Stimulated activated CD4-positive, alpha-beta T cell treated with anti-CD3 and anti-CD28 coated beads, Interleukin-12 subunit alpha, Interleukin-12 subunit beta, amount 100 ng/mL, for 4 hours (primary cell): ENCODE results near the gene FAM228B.
"Not testable (repeated sequence)": the region's sequence is repeated elsewhere in the genome, so short reads cannot be mapped to it uniquely, and the experiment has no call there.

Source experiments
- DNase-seq: peaks from one replicate; pipeline ENCODE4 v3.0.0-alpha.2; 2020

Gene FAM228B

DNA sequence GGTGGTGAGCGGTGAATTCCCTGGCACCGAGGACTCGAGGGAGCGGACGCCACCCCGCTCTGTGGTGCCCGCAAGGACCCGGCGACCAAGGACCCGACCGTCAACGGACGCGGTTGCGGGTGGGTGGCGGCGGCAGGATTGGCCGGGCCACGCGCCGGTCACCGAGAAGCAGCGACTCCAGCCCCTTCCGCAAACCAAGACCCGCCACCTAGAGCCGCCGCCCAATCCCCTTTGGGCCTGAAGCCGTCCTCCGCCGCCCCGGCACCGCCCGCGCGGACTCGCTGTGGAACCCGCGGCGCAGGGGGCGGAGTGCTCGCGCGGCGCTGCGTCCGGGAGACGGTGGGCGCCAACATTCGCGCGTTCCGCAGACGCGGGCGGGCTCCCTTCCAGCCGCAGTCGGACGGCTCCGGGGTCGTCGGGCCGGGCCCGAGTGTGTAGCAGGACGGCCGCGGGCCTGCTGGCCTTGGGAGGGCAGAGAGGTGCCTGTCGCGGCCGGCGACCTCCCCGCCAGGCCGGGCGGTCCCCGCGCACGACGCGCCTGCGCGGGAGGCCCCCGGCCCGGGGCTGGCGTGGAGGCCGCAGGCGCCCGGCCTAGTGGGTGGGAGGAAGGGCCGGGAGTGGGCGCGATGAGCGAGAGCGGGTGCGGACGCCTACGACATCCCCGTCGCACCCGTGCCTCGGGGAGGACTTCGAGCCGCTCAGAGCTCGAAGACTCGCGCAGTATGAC lies at the start of gene FAM228B, which contains the start of gene PFN4:
Gene FAM228B (plus strand): TSS at position 275 of the 727 bp plus-strand sequence. CDS start 893 bp downstream, outside the sequence.
Gene PFN4 (minus strand): TSS at position 140 of the 727 bp plus-strand sequence. CDS start 799 bp downstream, outside the sequence.
- peak; percentile 61 for DNase-seq

DNA sequence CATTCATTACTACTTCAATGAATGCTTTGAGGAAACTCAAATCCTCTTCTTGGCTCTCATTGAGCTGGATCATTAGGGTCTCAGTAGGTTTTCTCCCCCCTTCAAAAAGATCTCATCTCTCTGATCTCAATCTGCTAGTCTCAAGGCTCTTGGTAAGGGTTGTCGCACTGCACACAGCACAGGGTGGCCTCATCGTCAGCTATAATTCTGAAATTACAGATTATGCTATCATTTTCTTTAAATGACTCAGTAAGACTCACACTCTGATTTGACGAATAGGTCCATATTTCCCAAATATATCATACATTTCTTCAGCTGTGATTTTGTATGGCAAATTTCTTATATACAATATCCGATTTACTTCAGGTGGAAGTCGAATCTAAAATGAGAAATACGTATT lies 49.5 kb upstream of the FAM228B start:
- DNase-seq, result no peak

DNA sequence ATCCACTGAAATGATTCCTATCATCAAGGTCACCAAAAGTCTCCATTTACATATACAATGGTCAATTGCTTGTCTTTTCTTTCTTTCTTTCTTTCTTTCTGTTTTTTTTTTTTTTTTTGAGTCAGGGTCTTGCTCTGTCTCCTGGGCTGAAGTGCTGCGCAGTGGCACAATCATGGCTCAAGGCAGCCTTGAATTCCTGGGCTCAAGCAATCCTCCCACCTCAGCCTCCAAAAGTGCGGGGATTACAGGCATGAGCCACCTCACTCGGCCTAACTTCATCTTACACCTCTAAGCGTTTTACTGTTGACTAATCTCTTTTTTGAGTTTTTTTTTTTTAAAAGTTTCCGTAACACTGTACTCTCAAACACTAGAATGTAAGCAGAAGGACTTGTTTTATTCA lies 48.0 kb upstream of the FAM228B start:
- no peak for DNase-seq

DNA sequence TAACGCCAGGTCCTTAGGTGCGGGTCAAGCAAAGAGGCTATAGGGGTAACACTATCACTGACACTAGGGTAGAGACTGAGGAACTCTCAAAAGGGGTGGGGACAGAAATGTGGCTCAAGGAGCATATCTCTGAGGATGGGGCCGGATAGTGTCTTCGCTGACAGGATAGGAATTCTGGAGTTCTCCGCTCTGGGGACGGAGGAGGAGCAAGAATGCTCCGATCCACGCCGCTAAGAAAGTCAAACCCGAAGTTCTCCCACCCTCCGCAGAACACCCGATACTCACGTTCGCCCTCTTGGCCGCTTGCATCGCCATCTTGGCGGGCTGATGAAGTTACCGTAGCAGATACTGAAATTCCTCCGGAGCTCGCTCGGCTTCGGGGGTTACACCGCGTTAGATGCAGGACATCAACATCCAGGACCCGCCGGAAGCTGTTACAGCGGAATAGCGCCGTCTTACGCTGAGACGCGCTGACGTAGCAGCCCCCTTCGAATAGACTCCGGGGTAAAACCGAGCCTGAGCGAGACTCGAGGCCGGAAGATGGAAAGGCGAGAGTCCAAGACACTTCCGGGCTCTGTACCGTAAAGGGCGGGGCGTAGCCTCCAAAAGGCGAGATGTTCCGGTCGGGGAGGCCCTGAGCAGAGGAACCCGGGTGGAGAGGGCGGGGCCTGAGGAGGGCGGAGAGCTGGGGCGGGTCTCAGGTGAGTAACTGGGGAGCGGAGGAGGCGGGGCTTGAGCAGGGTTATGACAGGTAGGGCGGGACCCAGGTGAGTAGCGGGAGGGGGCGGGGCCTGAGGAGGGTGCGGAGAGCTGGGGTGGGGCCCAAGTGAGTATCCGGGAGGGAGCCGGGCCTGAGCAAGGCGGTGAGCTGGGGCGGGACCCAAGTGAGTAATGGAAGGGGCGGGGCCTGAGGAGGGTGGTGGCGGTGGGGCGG lies 47.1 kb upstream of the FAM228B start, which contains the start of gene SF3B6:
Gene SF3B6 (minus strand): TSS at position 412 of the 934 bp plus-strand sequence. CDS start 97 bp downstream, at position 315.
- peak; percentile 99 for DNase-seq

DNA sequence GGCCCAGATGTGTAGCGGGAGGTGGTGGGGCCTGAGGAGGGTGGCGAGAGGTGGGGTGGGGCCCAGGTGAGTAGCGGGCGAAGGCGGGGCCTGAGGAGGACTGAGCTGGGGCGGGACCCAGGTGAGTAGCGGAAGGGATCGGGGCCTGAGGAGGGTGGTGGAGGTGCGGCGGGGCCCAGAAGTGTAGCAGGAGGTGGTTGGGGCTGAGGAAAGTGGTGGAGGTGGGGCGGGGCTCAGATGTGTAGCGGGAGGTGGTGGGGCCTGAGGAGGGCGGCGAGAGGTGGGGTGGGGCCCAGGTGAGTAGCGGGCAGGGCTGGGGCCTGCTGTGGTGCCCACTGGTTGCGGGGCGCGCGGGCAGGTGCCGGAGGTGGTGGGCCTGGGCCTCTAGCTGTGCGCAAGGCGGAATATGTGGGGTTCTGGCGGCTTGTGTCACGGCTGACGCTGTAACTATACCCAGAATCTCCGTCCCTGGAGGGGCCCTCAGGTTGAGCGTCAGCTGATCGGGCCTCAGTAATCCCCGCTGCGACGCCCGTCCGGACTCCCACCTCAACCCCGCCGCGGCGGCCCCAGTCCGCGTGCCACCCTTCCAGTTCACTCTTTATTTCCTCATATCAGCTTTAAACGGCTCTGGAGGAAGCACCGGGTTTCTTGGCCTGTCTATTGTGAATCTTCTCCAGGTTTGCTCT lies 46.3 kb upstream of the FAM228B start:
- peak; percentile 15 for DNase-seq

DNA sequence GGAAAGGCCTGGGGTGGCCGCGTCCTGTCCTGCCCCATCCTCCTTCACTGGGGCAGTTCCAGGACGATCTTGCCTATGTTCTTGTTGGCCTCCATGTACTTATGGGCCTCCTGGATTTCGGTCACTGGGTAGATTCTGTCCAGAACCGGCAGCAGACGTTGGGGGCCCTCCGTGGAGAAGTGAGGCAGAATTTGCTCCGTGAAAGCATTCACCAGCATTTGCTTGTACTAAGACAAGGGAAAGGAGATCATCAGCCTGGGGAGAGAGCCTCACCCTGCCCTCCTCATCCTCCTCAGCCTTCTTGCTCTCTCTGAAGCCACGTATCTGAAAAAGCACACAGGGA lies 45.8 kb upstream of the FAM228B start:
- DNase-seq, result no peak

DNA sequence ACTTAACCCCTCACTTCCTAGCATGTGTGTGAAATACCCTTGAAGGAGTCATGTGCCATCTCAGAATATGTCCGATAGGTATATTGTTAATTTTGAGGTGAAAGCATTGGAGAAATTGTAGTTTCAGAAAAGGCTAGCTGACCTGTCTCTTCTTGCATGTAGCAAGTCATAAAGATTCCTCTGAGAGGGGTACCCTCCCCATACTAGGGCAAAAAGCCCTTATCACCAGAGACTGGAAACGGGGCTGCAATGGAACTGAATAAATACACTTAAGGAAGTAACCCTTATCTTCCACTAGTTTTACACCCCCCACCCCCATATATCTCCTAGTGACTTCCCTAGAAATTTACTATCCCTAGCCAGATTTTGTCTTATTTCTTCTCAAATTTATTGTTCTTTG lies 45.4 kb upstream of the FAM228B start:
- no peak for DNase-seq

DNA sequence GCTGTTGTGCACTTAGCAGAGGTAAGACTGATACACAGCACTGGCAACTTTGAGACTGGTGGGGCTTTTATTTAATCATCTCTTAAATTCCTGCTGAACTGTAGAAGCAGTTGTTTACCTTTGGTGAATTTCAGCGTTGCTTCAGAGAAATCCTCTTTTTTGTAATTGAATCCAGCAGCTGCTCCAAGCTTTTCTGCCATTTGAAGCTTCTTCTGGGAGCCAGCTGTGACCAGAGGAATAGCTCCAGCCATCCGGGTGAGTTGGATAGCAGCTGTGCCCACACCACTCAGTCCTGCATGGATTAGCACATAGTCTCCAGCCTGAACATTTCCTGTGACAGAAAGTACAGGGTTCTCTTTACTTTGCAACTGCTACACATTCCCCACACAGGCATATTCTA lies 42.6 kb upstream of the FAM228B start:
- DNase-seq, result no peak

DNA sequence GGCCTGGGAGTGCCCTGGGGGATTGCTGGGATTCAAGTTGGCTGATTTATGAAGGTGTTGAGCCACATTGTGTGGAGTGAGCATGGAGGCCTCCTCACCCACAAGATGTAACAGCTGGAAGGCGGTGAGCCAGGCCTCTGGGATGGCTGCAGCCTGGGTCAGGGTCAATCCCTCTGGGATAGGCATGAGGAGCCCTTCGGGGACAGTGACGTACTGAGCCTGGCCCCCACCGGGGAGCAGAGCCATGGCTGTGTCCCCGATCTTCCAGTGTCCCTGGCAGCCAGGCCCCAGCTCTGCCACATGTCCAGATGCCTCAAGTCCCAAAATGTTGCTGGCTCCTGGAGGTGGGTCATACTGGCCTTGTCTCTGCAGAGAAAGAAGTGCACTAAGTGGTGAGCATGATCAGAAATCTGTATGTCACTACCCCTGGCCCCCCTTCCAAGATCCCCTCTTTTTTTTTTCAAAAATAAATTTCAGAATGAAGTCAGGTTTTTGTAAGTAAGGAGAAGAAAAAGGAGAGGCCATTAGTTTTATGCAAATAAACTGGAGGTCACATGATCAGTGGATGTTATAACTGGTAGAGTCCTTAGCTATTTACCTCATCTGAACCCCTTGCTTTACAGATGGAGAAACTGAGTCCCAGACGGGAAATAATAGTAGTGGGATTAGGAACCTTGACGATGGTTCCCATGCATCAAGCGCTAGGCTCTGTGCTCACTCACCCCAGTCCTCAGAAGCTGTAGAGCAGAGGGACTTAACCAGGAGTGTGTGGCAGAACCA lies 40.3 kb upstream of the FAM228B start:
- no peak for DNase-seq

DNA sequence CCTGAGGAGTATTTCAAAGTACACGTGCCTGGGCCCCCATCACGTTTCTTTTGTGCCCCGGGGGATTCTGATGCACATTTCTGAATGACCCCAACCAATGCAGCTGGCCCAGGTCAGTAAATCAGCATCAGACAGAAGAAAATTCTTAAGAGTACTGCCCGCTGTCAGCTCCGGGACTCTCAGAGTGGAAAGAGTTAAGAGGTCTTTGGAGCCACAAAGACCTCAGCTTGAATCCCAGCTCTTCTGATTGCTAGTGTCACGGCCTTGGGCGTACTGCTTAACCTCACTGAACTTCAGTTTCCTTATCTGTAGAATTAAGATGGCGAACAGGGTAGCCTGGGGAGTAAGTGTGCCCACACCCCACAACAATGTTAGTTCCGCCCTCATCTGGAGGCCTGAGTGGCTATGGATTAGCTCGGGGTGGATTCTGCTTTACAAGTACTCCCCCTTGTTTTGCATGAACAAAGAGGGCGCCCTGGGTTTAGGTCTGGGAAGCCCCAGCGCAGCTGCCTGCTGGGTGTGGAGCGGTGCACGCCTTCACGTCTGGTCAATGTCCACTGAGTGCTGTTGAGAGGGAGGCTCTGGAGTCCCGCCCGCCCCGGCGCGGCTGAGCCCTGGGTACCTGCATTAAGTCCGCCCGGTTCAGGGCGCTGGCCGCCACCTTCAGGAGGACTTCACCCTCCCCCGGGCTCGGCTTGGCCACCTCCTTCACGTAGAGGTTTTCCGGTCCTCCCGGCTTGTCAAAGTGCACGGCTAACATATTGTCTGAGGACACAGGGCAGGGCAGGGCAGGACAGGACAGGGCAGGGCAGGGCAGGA lies 39.5 kb upstream of the FAM228B start:
- DNase-seq, result no peak

DNA sequence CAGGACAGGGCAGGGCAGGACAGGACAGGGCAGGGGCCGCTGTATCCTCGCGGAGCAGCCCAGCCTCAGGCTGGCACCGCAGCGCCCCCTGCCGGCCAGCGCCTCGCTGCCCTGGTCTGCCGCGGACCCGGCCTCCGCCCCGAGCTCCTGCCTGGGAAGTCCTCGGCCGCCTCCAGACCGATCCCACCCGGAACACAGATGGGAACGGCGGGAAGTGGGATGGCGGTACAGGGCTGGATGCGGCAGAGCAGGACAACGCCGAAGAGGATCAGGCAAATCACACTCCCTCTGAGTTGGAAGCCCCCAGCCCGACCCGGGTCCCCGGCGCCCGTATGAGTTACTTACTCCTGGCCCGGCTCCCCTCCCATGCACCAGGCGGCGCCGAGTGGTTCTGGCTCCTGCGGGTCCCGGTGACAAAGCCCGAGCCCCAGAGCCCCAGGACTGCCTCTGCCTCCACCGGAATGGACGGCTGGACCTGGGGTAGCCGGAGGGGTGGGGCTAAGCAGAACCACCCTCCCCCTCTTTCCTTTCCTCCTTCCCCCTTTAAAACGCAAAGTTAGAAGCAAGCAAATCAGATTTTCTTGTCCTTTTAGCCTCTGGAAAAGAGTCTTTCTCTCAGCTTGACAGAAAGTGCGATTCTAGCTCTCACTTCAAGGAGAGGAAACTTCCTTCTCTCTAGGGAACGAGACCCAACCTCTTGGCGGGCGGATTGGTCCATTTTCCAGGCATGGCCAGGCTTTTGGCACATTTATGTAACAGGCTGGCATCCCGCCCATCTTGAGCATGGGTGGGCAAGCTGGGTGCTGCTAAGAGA lies 38.7 kb upstream of the FAM228B start, which contains the start of gene TP53I3:
Gene TP53I3 (minus strand): TSS at position 449 of the 814 bp plus-strand sequence. CDS start 508 bp downstream, outside the sequence.
- DNase-seq, result peak; percentile 84

DNA sequence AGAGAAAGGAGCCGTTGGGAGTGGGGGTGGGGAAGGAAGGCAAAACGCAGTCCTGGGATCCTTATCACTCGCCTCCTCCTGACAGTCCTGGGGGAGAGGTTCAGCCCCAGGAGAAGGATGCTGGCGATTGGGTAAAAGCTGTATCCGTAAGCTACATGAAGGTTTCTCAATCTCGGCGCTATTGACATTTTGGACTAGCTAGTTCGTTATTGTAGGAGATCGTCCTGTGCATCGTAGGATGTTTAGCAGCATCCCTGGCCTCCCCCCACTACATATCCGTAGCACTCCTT lies 38.1 kb upstream of the FAM228B start:
- DNase-seq, result no peak

DNA sequence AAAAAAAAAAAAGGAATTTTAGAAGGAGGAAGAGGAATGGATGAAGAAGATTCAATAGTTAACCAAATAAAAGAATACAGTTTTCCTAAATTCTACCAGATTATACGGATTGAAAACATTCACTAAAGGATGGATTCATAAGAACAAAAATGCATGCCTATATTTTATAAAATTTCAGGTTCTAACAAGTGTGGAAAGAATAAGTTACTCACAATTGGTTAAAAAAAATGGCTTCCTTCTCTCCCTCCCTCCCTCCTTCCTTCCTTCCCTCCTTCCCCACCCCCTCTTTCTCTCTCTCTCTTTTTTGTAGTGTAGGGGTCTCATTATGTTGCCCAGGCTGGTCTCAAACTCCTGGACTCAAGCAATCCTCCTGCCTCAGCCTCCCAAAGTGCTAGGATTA lies 37.0 kb upstream of the FAM228B start:
- no peak for DNase-seq

DNA sequence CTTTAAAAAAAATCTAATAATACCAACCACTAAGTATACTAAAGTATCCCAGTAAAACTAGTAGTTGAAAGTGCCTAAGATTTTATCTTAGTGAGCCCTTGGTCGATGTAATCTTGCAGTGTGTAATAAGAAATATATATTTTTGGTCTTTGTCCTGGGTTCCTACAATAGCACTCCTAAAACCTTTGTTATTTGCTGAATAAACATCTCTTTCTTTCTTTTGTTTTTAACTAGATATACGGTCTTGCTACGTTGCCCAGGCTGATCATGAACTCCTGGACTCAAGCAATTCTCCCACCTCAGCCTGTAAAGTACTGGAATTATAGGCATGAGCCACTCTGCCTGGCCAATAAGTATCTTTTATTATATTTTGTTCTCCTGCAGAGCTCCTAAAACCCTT lies 36.2 kb upstream of the FAM228B start:
- no peak for DNase-seq

DNA sequence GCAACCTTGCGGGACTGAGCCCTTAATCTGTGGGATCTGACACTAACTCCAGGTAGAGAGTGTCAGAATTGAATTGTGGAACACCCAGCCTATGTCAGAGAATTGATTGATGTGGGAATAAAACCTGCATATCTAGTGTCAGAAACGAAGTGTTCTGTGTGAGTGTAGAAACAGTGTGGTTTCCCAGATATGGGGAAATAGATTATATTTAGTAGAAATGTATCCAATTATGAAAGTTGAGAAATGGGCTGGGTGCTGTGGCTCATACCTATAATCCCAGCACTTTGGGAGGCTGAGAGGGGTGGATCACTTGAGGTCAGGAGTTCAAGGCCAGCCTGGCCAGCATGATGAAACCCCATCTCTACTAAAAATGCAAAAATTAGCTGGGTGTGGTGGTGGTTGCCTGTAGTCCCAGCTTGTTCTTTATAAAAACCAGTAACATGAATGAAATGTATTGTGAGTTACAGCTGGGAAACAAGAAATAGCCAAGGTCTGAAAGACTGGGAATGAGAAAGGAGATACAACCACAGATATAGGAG lies 34.4 kb upstream of the FAM228B start:
- DNase-seq, result no peak

DNA sequence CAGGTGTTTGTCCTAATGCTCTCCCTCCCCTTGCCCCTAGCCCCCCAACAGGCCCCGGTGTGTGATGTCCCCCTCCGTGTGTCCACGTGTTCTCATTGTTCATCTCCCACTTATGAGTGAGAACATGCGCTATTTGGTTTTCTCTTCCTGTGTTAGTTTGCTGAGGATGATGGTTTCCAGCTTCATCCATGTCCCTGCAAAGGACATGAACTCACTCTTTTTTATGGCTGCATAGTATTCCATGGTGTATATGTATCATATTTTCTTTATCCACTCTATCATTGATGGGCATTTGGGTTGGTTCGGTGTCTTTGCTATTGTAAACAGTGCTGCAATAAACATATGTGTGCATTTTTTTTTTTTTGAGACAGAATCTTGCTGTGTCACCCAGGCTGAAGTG lies 30.0 kb upstream of the FAM228B start:
- DNase-seq, result not testable (repeated sequence)

DNA sequence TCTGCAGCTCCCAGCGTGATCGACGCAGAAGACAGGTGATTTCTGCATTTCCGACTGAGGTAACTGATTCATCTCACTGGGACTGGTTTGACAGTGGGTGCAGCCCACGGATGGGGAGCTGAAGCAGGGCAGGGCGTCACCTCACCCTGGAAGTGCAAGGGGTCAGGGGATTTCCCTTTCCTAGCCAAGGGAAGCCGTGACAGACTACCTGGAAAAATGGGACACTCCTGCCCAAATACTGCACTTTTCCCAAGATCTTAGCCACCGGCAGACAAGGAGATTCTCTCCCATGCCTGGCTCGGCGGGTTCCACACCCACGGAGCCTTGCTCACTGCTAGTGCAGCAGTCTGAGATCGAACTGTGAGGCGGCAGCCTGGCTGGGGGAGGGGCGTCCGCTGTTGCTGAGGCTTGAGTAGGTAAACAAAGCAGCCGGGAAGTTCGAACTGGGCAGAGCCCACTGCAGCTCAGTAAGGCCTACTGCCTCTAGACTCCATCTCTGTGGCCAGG lies 28.0 kb upstream of the FAM228B start:
- not testable (repeated sequence) for DNase-seq

DNA sequence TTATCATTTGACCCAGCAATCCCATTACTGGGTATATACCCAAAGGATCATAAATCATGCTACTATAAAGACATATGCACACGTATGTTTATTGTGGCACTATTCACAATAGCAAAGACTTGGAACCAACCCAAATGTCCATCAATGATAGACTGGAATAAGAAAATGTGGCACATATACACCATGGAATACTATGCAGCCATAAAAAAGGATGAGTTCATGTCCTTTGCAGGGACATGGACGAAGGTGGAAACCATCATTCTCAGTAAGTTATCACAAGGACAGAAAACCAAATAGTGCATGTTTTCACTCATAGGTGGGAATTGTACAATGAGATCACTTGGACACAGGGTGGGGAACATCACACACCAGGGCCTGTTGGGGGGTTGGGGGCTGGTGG lies 22.5 kb upstream of the FAM228B start:
- not testable (repeated sequence) for DNase-seq

DNA sequence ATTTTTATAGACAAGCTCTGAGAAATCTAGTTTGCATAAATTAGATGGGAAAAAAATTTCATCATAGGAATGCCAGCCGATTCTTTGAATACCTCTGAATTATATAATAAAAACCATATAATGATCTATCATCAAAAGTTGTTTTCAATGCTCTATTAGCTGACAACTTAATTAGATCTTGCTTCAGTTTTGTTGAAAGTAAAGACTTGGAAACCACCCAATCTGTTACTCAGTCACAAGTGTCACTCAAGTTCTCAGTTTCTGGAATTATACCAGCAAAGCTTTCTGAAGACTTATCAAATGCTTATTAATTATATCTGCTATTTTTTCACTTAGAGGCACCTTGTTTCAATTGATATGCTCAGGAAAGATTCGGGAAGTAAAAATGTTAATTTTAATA lies 21.3 kb upstream of the FAM228B start:
- no peak for DNase-seq

DNA sequence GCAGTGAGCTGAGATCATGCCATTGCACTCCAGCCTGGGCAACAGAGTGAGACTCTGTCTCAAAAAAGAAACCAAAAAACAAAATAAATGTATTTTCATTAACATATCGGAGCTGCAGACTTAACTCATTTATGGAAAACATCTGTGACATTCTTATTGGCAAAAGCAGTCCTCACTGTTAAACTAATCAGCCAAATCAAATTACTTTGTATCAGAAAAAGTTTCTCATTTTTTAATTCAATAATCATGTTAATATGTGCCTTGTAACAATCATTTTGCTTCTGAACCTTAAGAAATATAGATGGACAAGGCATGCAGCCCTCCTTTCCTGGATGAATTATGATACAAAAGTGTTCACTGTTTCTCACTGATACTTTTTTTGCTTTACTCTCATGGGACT lies 20.6 kb upstream of the FAM228B start:
- DNase-seq, result no peak
